A549 (cell line): Measurements from ENCODE around the gene SH3RF2. TPM values are rescaled to one million over a fixed set of nuclear protein-coding genes. Genes with fewer than 3 reads are reported as not detected.
"Not testable (repeated sequence)": the region's sequence is repeated elsewhere in the genome, so short reads cannot be mapped to it uniquely, and the experiment has no call there.

ENCODE experiments used
- ATAC-seq, 2 experiments: fragments of 200-7000 bp in 1 of 2; fragments of >200 bp in 1 of 2; cut with Nextera tagmentation in 1 of 2; cut with Tn5 transposase in 1 of 2; 3 replicates each; pipeline versions ENCODE4 v1.8.0 to v1.9.1; 2018 to 2020; ENCODE audit warnings: mild to moderate bottlenecking in 1 of 2, moderate library complexity in 1 of 2
- CTCF ChIA-PET: fragments of 300-600 bp; sonication (Branson Sonifier 250); formaldehyde crosslinking; extraction: SDS; loops from one replicate; lab custom pipeline; 2021; ENCODE audit warnings: antibody characterized with exemption, inconsistent platforms; lab: Yijun Ruan, JAX
- POLR2A ChIA-PET: fragments of 350-600 bp; formaldehyde crosslinking; extraction: SDS; loops from one replicate; lab custom pipeline; 2021; ENCODE audit warnings: antibody characterized with exemption, inconsistent platforms; lab: Yijun Ruan, JAX
- DNase-seq, 2 experiments: peaks; one replicate each; pipeline versions ENCODE4 v3.0.0 to v3.0.0-alpha.2; 2011 to 2016; ENCODE audit warnings: low read depth in 1 of 2, low spot score in 1 of 2
- FAIRE-seq: peaks from 2 replicates; lab custom pipeline; 2011; peaks lifted over from hg19 to GRCh38; lab: Jason Lieb, UNC
- H3K27ac ChIP-seq, 2 experiments: fragments of >200 bp; sonication (Bioruptor Twin); formaldehyde crosslinking; 3 replicates each; pipeline ENCODE4 v1.5.1; 2016 to 2017
- H3K4me1 ChIP-seq: fragments of >200 bp; sonication (Bioruptor Twin); formaldehyde crosslinking; 3 replicates; pipeline ENCODE4 v1.6.1; 2016
- H3K4me2 ChIP-seq: fragments of >200 bp; sonication (Bioruptor Twin); formaldehyde crosslinking; 3 replicates; pipeline ENCODE4 v1.6.1; 2016
- H3K4me3 ChIP-seq: fragments of >200 bp; sonication (Bioruptor Twin); formaldehyde crosslinking; 3 replicates; pipeline ENCODE4 v1.5.1; 2016
- H3K9me3 ChIP-seq: fragments of >200 bp; sonication (Bioruptor Twin); formaldehyde crosslinking; 3 replicates; pipeline ENCODE4 v1.6.1; 2016
- BHLHE40 ChIP-seq: IDR thresholded peaks from 2 replicates; pipeline ENCODE4 v1.6.1; 2012; ENCODE audit warnings: low read depth, low read length, inconsistent platforms
- CBX2 ChIP-seq: fragments of 200-600 bp; sonication (generic); IDR thresholded peaks from 2 replicates; pipeline ENCODE4 v1.6.1; 2016; ENCODE audit warnings: low read depth, mild to moderate bottlenecking, borderline replicate concordance
- FOSB ChIP-seq: fragments of 250-450 bp; sonication (Bioruptor Pico); IDR thresholded peaks from 2 replicates; pipeline ENCODE4 v1.5.0; 2020; ENCODE audit warnings: mild to moderate bottlenecking, moderate library complexity
- FOSL2 ChIP-seq, 2 experiments: fragments of 450-650 bp in 1 of 2; fragments of >200 bp in 1 of 2; sonication (Bioruptor Twin) in 1 of 2; formaldehyde crosslinking; IDR thresholded peaks; 2 replicates each; pipeline versions ENCODE4 v1.5.0 to v1.6.1; 2016 to 2020; ENCODE audit warnings: mild to moderate bottlenecking in 1 of 2, moderate library complexity in 1 of 2
- FOXS1 ChIP-seq: fragments of 250-450 bp; sonication (Bioruptor Pico); IDR thresholded peaks from 2 replicates; pipeline ENCODE4 v1.5.0; 2020; ENCODE audit warnings: mild to moderate bottlenecking, moderate library complexity
- HEYL ChIP-seq: fragments of 250-450 bp; sonication (Bioruptor Pico); IDR thresholded peaks from 2 replicates; pipeline ENCODE4 v1.8.0; 2021; ENCODE audit warnings: mild to moderate bottlenecking, moderate library complexity
- HOXA7 ChIP-seq: fragments of 250-450 bp; sonication (Bioruptor Pico); IDR thresholded peaks from 2 replicates; pipeline ENCODE4 v1.5.0; 2020; ENCODE audit warnings: mild to moderate bottlenecking, moderate library complexity
- HOXB13 ChIP-seq: fragments of 250-450 bp; sonication (Bioruptor Pico); IDR thresholded peaks from 2 replicates; pipeline ENCODE4 v1.5.0; 2020; ENCODE audit warnings: low read depth, mild to moderate bottlenecking, moderate library complexity
- HOXB5 ChIP-seq: fragments of 250-450 bp; sonication (Bioruptor Pico); IDR thresholded peaks from 2 replicates; pipeline ENCODE4 v1.5.0; 2020; ENCODE audit warnings: mild to moderate bottlenecking, moderate library complexity
- KDM5A ChIP-seq: fragments of 200-600 bp; sonication (generic); IDR thresholded peaks from 2 replicates; pipeline ENCODE4 v1.6.1; 2016; ENCODE audit warnings: antibody characterized with exemption, mild to moderate bottlenecking
- PHF8 ChIP-seq: fragments of 200-600 bp; sonication (generic); IDR thresholded peaks from 2 replicates; pipeline ENCODE4 v1.6.1; 2016; ENCODE audit warnings: low read depth, mild to moderate bottlenecking, antibody characterized with exemption, moderate library complexity, borderline replicate concordance
- RCOR1 ChIP-seq: fragments of 150-350 bp; IDR thresholded peaks from 2 replicates; pipeline ENCODE4 v1.6.1; 2014; ENCODE audit warnings: antibody characterized with exemption, low read length, low read depth
- RNF2 ChIP-seq: fragments of 200-600 bp; sonication (generic); IDR thresholded peaks from 2 replicates; pipeline ENCODE4 v1.6.1; 2016; ENCODE audit warnings: low read depth, mild to moderate bottlenecking, antibody characterized with exemption, moderate library complexity, borderline replicate concordance
- SMC3 ChIP-seq: fragments of >200 bp; sonication (Bioruptor Twin); formaldehyde crosslinking; IDR thresholded peaks from 3 replicates; pipeline ENCODE4 v1.6.1; 2018; ENCODE audit warnings: inconsistent platforms
- SREBF2 ChIP-seq: fragments of 450-650 bp; IDR thresholded peaks from 2 replicates; pipeline ENCODE4 v1.6.1; 2014; ENCODE audit warnings: mild to moderate bottlenecking, moderate library complexity
- TP53 ChIP-seq: fragments of 250-450 bp; sonication (Bioruptor Pico); IDR thresholded peaks from 2 replicates; pipeline ENCODE4 v1.5.0; 2021; ENCODE audit warnings: mild to moderate bottlenecking, moderate library complexity
- ZFP36 ChIP-seq: fragments of 450-650 bp; IDR thresholded peaks from 2 replicates; pipeline ENCODE4 v1.6.1; 2014; ENCODE audit warnings: borderline replicate concordance; ENCODE audit not compliant: partially characterized antibody
- ZNF302 ChIP-seq: fragments of 250-450 bp; sonication (Bioruptor Pico); IDR thresholded peaks from 2 replicates; pipeline ENCODE4 v1.9.0; 2021; ENCODE audit warnings: inconsistent platforms, mild to moderate bottlenecking, moderate library complexity
- ZSCAN20 ChIP-seq: fragments of 250-450 bp; sonication (Bioruptor Pico); IDR thresholded peaks from 2 replicates; pipeline ENCODE4 v1.8.0; 2022; ENCODE audit warnings: mild to moderate bottlenecking, moderate library complexity
- WGBS: methylation state at CpG from one replicate; pipeline ENCODE4 v1.1.6; 2017; ENCODE audit errors: missing lambda C conversion rate; 5-methylcytosine and 5-hydroxymethylcytosine counted together
- polyA plus RNA-seq, 4 experiments: library from polyadenylated mRNA; depleted of rRNA in 3 of 4; stranded (reverse); fragments of >200 nt; fragmentation: RNase III in 1 of 4; extraction: RNeasy Plus Mini Kit Qiagen cat#74134 plus additional on column Dnase treatment in 1 of 4; gene quantifications; 2 replicates in 3 of 4; 3 replicates in 1 of 4; pipeline ENCODE4 v1.2.3, GENCODE V29; 2011 to 2017
- TF ChIP-seq, protein P1 (sequence below): fragments of 150-350 bp; IDR thresholded peaks from 2 replicates; pipeline ENCODE4 v1.6.1; 2014; ENCODE audit warnings: low read depth, mild to moderate bottlenecking, low read length
- TF ChIP-seq, protein P2 (sequence below): fragments of 250-450 bp; sonication (Bioruptor Pico); IDR thresholded peaks from 2 replicates; pipeline ENCODE4 v1.5.0; 2021; ENCODE audit warnings: mild to moderate bottlenecking, moderate library complexity, borderline replicate concordance
- TF ChIP-seq, protein P3 (sequence below): fragments of >200 bp; sonication (Bioruptor Twin); formaldehyde crosslinking; IDR thresholded peaks from 3 replicates; pipeline ENCODE4 v1.5.1; 2016

The SH3RF2 gene
- polyA plus RNA-seq, 2 of the 4 experiments (the other 2 are of a cell fraction): 4.1 to 6.0 TPM

DNA sequence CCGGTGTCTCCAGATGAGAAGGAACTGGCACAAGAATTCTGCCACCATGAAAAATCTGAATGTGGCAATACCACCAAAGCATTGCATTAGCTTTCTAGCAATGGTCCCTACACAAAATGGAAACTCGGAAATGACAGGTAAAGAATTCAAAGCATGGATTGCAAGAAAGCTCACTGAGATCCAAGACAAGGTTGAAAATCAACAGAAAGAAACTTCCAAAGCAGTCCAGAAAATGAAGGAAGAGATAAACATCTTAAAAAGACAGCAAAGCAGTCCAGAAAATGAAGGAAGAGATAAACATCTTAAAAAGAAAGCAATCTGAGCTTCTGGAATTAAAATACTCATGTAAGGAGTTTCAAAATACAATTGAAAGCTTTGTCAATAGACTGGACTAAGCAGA is 46.8 kb upstream of the SH3RF2 start (continued):
- TF ChIP-seq FOSL2 (IDR thresholded peaks at IDR 0.05) (no peak), FOSL2 (CRISPR knock-in tag; IDR thresholded peaks at IDR 0.05) (no peak), ZFP36 (no peak), ZNF302 (CRISPR knock-in tag) (no peak)

DNA sequence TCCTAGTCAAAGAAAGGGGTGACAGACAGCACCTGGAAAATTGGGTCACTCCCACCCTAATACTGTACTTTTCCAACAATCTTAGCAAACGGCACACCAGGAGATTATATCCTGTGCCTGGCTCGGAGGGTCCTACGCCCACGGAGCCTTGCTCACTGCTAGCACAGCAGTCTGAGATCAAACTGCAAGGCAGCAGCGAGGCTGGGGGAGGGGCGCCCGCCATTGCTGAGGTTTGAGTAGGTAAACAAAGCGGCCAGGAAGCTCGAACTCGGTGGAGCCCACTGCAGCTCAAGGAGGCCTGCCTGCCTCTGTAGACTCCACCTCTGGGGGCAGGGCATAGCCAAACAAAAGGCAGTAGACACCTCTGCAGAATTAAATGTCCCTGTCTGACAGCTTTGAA is 45.0 kb upstream of the SH3RF2 start:
- POLR2A ChIA-PET, FAIRE-seq: not testable (repeated sequence)

DNA sequence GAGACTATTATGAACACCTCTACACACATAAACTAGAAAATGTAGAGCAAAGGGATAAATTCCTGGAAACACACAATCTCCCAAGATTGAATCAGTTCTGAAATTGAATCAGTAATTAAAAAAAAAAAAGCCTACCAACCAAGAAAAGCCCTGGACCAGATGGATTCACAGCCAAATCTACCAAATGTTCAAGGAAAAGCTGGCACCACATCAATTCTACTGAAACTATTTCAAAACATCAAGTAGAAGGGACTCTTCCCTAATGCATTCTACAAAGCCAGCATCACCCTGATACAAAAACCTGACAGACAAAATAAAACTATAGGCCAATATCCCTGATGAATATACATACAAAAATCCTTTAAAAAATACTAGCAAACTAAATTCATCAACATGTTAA is 38.2 kb upstream of the SH3RF2 start:
- FAIRE-seq (no peak), ATAC-seq (no peak)
- POLR2A ChIA-PET: no interaction called here
- no peak overlapping the region for H3K4me2 ChIP-seq
- TF ChIP-seq HOXB5 (no peak), FOSB (no peak), RCOR1 (no peak), BHLHE40 (no peak), SREBF2 (no peak)
- TF ChIP-seq, protein P1, sequence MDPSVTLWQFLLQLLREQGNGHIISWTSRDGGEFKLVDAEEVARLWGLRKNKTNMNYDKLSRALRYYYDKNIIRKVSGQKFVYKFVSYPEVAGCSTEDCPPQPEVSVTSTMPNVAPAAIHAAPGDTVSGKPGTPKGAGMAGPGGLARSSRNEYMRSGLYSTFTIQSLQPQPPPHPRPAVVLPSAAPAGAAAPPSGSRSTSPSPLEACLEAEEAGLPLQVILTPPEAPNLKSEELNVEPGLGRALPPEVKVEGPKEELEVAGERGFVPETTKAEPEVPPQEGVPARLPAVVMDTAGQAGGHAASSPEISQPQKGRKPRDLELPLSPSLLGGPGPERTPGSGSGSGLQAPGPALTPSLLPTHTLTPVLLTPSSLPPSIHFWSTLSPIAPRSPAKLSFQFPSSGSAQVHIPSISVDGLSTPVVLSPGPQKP: no peak
- TF ChIP-seq, all 56 proteins: peak for 0
- Histone ChIP-seq H3K4me3 (no peak overlapping the region), H3K27ac (no peak overlapping the region), H3K4me1 (0 out of 3 replicates have a peak, but pooled peaks cover 8% of the 10 kb centered on the region), H3K9me3 (0 out of 3 replicates have a peak, but pooled peaks cover 3% of the 10 kb centered on the region)
- CTCF ChIA-PET: no interaction called here
- no peak for DNase-seq

More for the DNA sequence above, 45.0 kb upstream of the SH3RF2 start:
- not testable (repeated sequence) for H3K27ac ChIP-seq, H3K4me1 ChIP-seq, H3K4me3 ChIP-seq, ATAC-seq, DNase-seq, H3K4me2 ChIP-seq
- CTCF ChIA-PET: interaction anchor here (1.5 kb wide), 1 partner anchor 17 kb away, joined by 3 read pairs; no protein-coding TSS in a partner anchor
- 69% methylated on average over 10 of the region's 10 CpGs for WGBS
- H3K9me3 ChIP-seq: peaks cover 21% of the 10 kb centered on the region; the same call in 2 of the 3 replicates

DNA sequence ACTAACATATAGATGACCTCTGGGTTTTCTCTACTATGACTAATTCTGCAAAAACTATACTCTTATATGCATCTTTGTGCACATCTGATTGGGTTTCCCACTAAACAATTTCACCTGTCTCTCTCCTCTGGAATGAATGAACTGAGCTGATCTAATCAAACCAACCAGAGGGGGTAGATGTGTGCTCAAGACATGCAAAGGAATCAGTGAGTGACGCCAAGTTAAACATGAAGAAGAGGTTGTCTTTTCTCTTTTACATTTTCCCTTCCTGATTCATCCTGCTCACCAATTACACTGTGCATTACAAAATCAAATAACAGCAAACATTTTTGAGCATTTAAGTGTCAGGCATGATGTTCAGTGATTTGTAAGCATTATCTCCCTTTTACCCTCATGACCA is 34.0 kb upstream of the SH3RF2 start:
- peak in 1 of 2 experiments; percentile 31; a peak in 2 of 6 replicates for ATAC-seq

More for the DNA sequence above, 34.0 kb upstream of the SH3RF2 start:
- H3K9me3 ChIP-seq: 0 out of 3 replicates have a peak, but pooled peaks cover 3% of the 10 kb centered on the region
- H3K27ac ChIP-seq: no peak overlapping the region
- DNase-seq (no peak), FAIRE-seq (peak; percentile 23)
- ChIA-PET CTCF (interaction anchor here (0.7 to 2.7 kb wide), 6 partner anchors 10 to 140 kb away, joined by 3 to 14 read pairs (median 4); no protein-coding TSS in a partner anchor), POLR2A (interaction anchor here (0.6 kb wide), 1 partner anchor 190 kb away, joined by 3 read pairs; no protein-coding TSS in a partner anchor)
- H3K4me2 ChIP-seq: peak overlapping the region; percentile 21; the same call in 1 of the 3 replicates
- peaks cover 8% of the 10 kb centered on the region; the same call in 1 of the 3 replicates for H3K4me1 ChIP-seq
- 42% methylated on average over 1 of the region's 1 CpG for WGBS
- TF ChIP-seq FOXS1 (no peak), SMC3 (no peak), TP53 (no peak), HOXB13 (CRISPR knock-in tag) (no peak), RNF2 (no peak), PHF8 (no peak), HOXA7 (no peak), CBX2 (no peak), FOSL2 (IDR thresholded peaks at IDR 0.05) (no peak), FOSL2 (CRISPR knock-in tag; IDR thresholded peaks at IDR 0.05) (no peak), KDM5A (no peak), ZFP36 (no peak), BHLHE40 (no peak), HEYL (CRISPR knock-in tag) (no peak), ZSCAN20 (CRISPR knock-in tag) (no peak)
- TF ChIP-seq, protein P2, sequence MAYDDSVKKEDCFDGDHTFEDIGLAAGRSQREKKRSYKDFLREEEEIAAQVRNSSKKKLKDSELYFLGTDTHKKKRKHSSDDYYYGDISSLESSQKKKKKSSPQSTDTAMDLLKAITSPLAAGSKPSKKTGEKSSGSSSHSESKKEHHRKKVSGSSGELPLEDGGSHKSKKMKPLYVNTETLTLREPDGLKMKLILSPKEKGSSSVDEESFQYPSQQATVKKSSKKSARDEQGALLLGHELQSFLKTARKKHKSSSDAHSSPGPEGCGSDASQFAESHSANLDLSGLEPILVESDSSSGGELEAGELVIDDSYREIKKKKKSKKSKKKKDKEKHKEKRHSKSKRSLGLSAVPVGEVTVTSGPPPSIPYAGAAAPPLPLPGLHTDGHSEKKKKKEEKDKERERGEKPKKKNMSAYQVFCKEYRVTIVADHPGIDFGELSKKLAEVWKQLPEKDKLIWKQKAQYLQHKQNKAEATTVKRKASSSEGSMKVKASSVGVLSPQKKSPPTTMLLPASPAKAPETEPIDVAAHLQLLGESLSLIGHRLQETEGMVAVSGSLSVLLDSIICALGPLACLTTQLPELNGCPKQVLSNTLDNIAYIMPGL: no peak
- TF ChIP-seq, protein P3, sequence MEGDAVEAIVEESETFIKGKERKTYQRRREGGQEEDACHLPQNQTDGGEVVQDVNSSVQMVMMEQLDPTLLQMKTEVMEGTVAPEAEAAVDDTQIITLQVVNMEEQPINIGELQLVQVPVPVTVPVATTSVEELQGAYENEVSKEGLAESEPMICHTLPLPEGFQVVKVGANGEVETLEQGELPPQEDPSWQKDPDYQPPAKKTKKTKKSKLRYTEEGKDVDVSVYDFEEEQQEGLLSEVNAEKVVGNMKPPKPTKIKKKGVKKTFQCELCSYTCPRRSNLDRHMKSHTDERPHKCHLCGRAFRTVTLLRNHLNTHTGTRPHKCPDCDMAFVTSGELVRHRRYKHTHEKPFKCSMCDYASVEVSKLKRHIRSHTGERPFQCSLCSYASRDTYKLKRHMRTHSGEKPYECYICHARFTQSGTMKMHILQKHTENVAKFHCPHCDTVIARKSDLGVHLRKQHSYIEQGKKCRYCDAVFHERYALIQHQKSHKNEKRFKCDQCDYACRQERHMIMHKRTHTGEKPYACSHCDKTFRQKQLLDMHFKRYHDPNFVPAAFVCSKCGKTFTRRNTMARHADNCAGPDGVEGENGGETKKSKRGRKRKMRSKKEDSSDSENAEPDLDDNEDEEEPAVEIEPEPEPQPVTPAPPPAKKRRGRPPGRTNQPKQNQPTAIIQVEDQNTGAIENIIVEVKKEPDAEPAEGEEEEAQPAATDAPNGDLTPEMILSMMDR: no peak
- H3K4me3 ChIP-seq: no peak overlapping the region
